ENCODE results near the gene LYSMD1.

GRCh38 chr1:151184211-151184610, 18.5 kb upstream of the LYSMD1 start:
- TF ChIP-seq CTCF (IDR thresholded peaks at IDR 0.05) (no peak), POLR2AphosphoS5 (IDR thresholded peaks at IDR 0.05; ENCODE audit: insufficient read depth in 1 of 2, low read depth in 1 of 2) (no peak), POLR2A (IDR thresholded peaks at IDR 0.05) (no peak)
